LNCaP clone FGC (cell line): Measurements from ENCODE around the gene ANKS1A.
"Not testable (repeated sequence)": the region's sequence is repeated elsewhere in the genome, so short reads cannot be mapped to it uniquely, and the experiment has no call there.

Source experiments
- DNase-seq: peaks from one replicate; pipeline ENCODE4 v3.0.0-alpha.2; 2011; ENCODE audit warnings: low read depth
- H3K4me3 ChIP-seq: 2 replicates; pipeline ENCODE4 v1.5.1; 2011; ENCODE audit warnings: mild to moderate bottlenecking, low read depth, low read length, control low read depth
- TF ChIP-seq, protein P1 (sequence below): IDR thresholded peaks from 2 replicates; pipeline ENCODE4 v1.5.1; 2012; ENCODE audit warnings: mild to moderate bottlenecking; ENCODE audit not compliant: control insufficient read depth, insufficient read depth; ENCODE audit errors: extremely low read depth

ANKS1A gene

DNA sequence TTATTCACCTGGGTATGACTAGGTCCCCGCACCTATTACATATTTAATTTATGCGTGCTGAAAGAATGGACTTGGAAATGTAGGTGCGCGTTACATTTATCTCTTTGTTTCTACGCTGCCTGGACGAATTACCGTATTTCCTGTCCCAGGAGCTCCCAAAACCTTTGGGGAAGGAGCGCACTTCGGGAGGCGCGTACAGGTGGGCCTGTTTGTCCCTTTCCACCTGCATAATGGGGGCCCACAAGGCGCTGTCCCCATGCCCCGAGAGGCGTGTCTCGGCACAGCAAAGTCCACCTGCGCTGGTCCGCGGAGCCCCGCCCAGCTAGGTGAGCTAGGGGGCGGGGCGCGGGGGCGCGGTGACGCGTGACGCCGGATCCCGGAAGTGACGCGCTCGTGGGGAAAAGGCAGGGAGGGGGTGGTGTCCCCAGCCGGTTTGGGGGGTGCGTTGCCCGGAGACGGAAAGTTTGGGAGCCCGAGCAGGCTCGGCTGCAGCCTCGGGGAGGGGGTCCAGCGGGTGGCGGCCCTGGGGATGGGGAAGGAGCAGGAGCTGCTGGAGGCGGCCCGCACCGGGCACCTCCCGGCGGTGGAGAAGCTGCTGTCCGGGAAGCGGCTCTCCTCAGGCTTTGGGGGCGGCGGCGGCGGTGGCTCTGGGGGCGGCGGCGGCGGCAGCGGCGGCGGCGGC lies at the start of gene ANKS1A:
Gene ANKS1A, plus strand, starts transcription at position 382 of the 682 bp plus-strand sequence. Its CDS starts 148 bp downstream, at position 530.
- peak within 1 kb of the TSS; percentile 80 for H3K4me3 ChIP-seq
- TF ChIP-seq, protein P1, sequence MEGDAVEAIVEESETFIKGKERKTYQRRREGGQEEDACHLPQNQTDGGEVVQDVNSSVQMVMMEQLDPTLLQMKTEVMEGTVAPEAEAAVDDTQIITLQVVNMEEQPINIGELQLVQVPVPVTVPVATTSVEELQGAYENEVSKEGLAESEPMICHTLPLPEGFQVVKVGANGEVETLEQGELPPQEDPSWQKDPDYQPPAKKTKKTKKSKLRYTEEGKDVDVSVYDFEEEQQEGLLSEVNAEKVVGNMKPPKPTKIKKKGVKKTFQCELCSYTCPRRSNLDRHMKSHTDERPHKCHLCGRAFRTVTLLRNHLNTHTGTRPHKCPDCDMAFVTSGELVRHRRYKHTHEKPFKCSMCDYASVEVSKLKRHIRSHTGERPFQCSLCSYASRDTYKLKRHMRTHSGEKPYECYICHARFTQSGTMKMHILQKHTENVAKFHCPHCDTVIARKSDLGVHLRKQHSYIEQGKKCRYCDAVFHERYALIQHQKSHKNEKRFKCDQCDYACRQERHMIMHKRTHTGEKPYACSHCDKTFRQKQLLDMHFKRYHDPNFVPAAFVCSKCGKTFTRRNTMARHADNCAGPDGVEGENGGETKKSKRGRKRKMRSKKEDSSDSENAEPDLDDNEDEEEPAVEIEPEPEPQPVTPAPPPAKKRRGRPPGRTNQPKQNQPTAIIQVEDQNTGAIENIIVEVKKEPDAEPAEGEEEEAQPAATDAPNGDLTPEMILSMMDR = no peak
- DNase-seq = no peak

DNA sequence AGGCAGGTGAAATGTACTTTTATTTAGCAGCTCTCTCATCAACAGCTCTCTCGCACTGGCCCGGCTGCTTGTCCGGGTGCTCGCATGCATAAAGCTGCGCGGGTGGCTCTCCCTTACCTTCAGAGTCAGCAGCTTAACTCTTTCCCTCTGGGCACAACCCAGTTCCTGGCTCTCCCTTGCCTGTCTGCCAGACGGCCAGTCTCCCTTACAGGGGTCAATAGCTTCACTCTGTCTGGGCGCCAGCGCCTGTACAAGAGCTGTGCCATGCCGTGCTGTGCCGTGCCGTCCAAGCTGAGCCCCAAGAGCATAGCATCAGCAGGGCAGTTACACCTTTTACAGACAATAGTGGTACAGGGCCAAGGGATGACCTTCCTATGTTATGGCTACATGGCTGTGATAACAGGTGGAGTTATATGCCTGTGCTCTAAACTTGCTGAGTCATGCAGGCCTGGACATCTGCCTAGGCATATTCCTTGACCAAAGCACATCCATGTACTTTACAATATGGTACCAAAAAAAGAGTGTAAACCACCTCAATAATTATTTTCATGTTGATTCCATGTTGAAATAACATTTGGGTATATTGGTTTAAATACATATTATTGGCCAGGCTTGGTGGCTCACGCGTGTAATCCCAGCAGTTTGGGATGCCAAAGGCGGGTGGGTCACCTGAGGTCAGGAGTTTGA lies 49.2 kb upstream of the ANKS1A start:
- no peak overlapping the region for H3K4me3 ChIP-seq
- DNase-seq = peak; percentile 6
- TF ChIP-seq, protein P1 = no peak

- DNase-seq, H3K4me3 ChIP-seq: not testable (repeated sequence)
Measured at GRCh38 chr6:34849066-34849465, 40.0 kb upstream of the ANKS1A start.

DNA sequence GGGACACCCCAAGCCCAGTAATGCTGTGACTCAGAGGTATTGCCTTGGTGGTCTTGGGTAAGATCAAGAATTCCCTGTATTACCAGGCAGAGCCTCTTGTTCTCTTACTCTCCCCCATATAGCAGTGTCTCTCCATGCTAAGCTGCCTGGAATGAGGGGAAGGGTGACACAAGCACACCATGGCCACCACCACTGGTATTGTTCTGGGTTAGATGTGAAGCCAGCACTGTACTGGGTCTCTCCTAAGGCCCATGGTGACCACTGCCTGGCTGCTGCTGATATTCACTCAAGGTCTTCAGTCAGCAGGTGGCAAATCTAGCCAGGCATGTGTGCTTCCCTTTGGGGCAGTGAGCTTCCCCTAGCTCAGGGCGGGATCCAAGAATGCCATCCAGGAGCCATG lies 37.7 kb upstream of the ANKS1A start:
- TF ChIP-seq, protein P1 = no peak
- H3K4me3 ChIP-seq = no peak overlapping the region
- no peak for DNase-seq

DNA sequence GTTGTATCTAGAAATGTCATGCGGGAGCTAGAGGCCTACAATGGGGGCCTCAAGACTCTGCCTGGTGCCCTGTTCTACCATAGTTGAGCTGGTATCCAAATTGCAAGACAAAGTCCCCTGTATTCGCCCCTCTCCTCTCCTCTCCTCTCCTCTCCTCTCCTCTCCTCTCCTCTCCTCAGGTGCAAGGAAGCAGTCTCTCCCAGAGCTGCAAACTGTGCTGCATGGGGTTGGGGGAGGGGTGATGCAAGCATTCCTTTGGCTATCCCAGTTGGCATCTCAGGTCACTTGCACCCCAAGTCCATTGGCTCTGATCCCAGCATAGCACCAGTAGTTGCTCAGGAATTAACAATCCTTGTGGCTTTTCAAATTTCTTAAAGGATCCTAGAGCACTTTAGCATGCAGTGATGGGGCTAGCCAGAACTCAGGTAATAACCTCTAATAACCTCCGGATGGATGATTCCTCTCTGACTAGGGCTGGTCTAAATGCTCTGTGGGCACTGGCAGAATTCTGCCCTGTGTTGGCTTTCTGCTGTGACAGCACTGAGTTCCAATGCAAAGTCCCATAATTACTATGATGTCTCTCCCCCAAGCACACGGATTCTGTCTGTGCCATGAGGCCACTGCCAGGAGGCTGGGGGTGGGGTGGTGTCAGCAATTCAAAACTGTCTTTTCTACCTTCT lies 36.5 kb upstream of the ANKS1A start:
- TF ChIP-seq, protein P1 = no peak
- no peak overlapping the region for H3K4me3 ChIP-seq
- DNase-seq = no peak

- DNase-seq = no peak
- TF ChIP-seq, protein P1 = peak; percentile 17; the same call in 1 of the 2 replicates
- H3K4me3 ChIP-seq = no peak overlapping the region
Measured at GRCh38 chr6:34855463-34855862, 33.6 kb upstream of the ANKS1A start.

- DNase-seq = no peak
- TF ChIP-seq, protein P1 = no peak
- H3K4me3 ChIP-seq = no peak overlapping the region
Measured at GRCh38 chr6:34858681-34859080, 30.4 kb upstream of the ANKS1A start.
